ENCODE measurements around the gene KHDC4.
"Not testable (repeated sequence)": the region's sequence is repeated elsewhere in the genome, so short reads cannot be mapped to it uniquely, and the experiment has no call there.

KHDC4 gene

GRCh38 chr1:155897746-155898145 is 36.5 kb downstream of the KHDC4 start:
- DNase-seq = no peak

- DNase-seq = not testable (repeated sequence)
Observed at GRCh38 chr1:155896476-155896875, 37.7 kb downstream of the KHDC4 start.

- DNase-seq = not testable (repeated sequence)
Observed at GRCh38 chr1:155895617-155896016, 38.6 kb downstream of the KHDC4 start.

- no peak for DNase-seq
Observed at GRCh38 chr1:155893389-155894142, 40.6 kb downstream of the KHDC4 start.

GRCh38 chr1:155892796-155893195 is 41.4 kb downstream of the KHDC4 start:
- no peak for DNase-seq

- no peak for DNase-seq
Observed at GRCh38 chr1:155890251-155890650, 44.0 kb downstream of the KHDC4 start.

GRCh38 chr1:155889566-155889965 is 44.6 kb downstream of the KHDC4 start:
- no peak for DNase-seq

GRCh38 chr1:155888481-155888880 is 45.7 kb downstream of the KHDC4 start:
- DNase-seq = no peak

- no peak for DNase-seq
Observed at GRCh38 chr1:155884982-155885381, 49.2 kb downstream of the KHDC4 start.

- DNase-seq = no peak
Observed at GRCh38 chr1:155884031-155884960, 49.9 kb downstream of the KHDC4 start.

- DNase-seq = no peak
Observed at GRCh38 chr1:155882766-155883165, 51.4 kb downstream of the KHDC4 start.

- no peak for DNase-seq
Observed at GRCh38 chr1:155882235-155882634, 52.0 kb downstream of the KHDC4 start.

- DNase-seq = no peak
Observed at GRCh38 chr1:155880950-155881349, 53.3 kb downstream of the KHDC4 start.

- no peak for DNase-seq
Observed at GRCh38 chr1:155880251-155880650, 54.0 kb downstream of the KHDC4 start.

- DNase-seq = no peak
Observed at GRCh38 chr1:155877945-155878344, 56.3 kb downstream of the KHDC4 start.

- no peak for DNase-seq
Observed at GRCh38 chr1:155873860-155874259, 60.4 kb downstream of the KHDC4 start.

GRCh38 chr1:155872527-155872926 is 61.7 kb downstream of the KHDC4 start:
- DNase-seq = no peak

- no peak for DNase-seq
Observed at GRCh38 chr1:155871390-155871789, 62.8 kb downstream of the KHDC4 start.

GRCh38 chr1:155867766-155868165 is 66.4 kb downstream of the KHDC4 start:
- no peak for DNase-seq

- no peak for DNase-seq
Observed at GRCh38 chr1:155864393-155864792, 69.8 kb downstream of the KHDC4 start.
